ENCODE data around the gene GLRX2. TPM values are rescaled to one million over a fixed set of nuclear protein-coding genes. Genes with fewer than 3 reads are reported as not detected.
A peak's percentile ranks its signal among the peaks of the same experiment; 100 is the strongest.

Gene GLRX2
- polyA plus RNA-seq, 3 donors = 4.2 to 16.1 (median 15.2) TPM

DNA sequence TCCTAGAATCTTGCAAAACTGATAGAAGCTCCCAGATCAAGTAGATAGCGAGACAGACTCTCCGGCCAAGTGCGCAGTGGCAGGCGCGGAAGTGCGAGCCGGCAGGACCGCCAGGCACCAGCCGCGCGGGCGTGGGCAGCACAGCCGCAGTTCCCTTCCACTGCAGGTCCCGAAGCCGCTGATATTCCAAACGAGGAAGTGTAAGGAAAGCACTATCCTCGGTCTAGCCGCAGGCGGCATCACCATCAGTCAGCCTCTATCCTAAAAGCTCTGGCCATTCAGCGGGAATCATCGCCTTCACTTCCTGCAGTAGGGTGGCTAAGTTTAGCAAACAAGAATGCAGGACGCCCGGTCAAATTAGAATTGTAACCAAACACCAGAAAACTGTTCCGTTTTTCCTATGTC, 710 bp downstream of the GLRX2 start:
- TF ChIP-seq, protein P1, sequence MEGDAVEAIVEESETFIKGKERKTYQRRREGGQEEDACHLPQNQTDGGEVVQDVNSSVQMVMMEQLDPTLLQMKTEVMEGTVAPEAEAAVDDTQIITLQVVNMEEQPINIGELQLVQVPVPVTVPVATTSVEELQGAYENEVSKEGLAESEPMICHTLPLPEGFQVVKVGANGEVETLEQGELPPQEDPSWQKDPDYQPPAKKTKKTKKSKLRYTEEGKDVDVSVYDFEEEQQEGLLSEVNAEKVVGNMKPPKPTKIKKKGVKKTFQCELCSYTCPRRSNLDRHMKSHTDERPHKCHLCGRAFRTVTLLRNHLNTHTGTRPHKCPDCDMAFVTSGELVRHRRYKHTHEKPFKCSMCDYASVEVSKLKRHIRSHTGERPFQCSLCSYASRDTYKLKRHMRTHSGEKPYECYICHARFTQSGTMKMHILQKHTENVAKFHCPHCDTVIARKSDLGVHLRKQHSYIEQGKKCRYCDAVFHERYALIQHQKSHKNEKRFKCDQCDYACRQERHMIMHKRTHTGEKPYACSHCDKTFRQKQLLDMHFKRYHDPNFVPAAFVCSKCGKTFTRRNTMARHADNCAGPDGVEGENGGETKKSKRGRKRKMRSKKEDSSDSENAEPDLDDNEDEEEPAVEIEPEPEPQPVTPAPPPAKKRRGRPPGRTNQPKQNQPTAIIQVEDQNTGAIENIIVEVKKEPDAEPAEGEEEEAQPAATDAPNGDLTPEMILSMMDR (IDR thresholded peaks at IDR 0.05) = no peak
- 0% methylated on average over 23 of the region's 24 CpGs for WGBS (ENCODE audit: insufficient coverage)
- Histone ChIP-seq H3K4me3 (replicated peaks in 1 of 3; ENCODE audit: low read depth in 2 of 3, low read length in 3 of 3) (peak overlapping the region; percentile 63 to 97 (median 96)), H3K79me2 (ENCODE audit: insufficient read depth, low read length) (peaks cover 35% of the 10 kb centered on the region), H3K9me3 (replicated peaks in 1 of 2; ENCODE audit: control insufficient read depth in 1 of 2, insufficient read depth in 1 of 2, low read length in 2 of 2) (no peaks in the 10 kb centered on the region), H2AFZ (ENCODE audit: insufficient read depth, low read depth, low read length, poor library complexity, severe bottlenecking) (peak overlapping the region; percentile 90), H3K9ac (ENCODE audit: insufficient read depth, low read length, poor library complexity, severe bottlenecking) (peak overlapping the region; percentile 88), H3K27me3 (ENCODE audit: control insufficient read depth in 2 of 2, insufficient read depth in 2 of 2, low read length in 2 of 2) (no peaks in the 10 kb centered on the region), H4K20me1 (ENCODE audit: insufficient read depth, low read length) (peaks cover 25% of the 10 kb centered on the region), H3K4me2 (replicated peaks; ENCODE audit: extremely low read depth, low read length, poor library complexity, severe bottlenecking) (peak overlapping the region; percentile 87), H3K4me1 (ENCODE audit: control insufficient read depth in 1 of 2, insufficient read depth in 2 of 2, low read length in 2 of 2) (peaks cover 14 to 21% of the 10 kb centered on the region in 2 donors), H3K36me3 (replicated peaks in 1 of 2; ENCODE audit: control insufficient read depth in 1 of 2, insufficient read depth in 2 of 2, low read length in 2 of 2) (peaks cover 12 to 19% of the 10 kb centered on the region in 2 donors), H3K27ac (ENCODE audit: low read depth in 1 of 2, low read length in 2 of 2) (peak overlapping the region; percentile 66 to 90)
- Mint-ChIP-seq H3K36me3 (peaks cover 15% of the 10 kb centered on the region in 2 donors), H3K27ac (peak overlapping the region; percentile 90 to 95 (median 93)), H3K27me3 (ENCODE audit: low read depth in 3 of 3) (peaks cover 0 to 3% (median 1%) of the 10 kb centered on the region in 3 donors), H3K9me3 (no peaks in the 10 kb centered on the region), H3K4me1 (peaks cover 23% of the 10 kb centered on the region), H3K4me3 (peak overlapping the region; percentile 88 to 95)
- DNase-seq = peak; percentile 29 to 57 (median 52)
- intact Hi-C loops (cut with micrococcal nuclease) = loop anchor here in 1 of 2 donors (10.0 kb wide), 1 partner anchor 50 kb away; the partner anchor contains the start of genes RO60 and UCHL5

DNA sequence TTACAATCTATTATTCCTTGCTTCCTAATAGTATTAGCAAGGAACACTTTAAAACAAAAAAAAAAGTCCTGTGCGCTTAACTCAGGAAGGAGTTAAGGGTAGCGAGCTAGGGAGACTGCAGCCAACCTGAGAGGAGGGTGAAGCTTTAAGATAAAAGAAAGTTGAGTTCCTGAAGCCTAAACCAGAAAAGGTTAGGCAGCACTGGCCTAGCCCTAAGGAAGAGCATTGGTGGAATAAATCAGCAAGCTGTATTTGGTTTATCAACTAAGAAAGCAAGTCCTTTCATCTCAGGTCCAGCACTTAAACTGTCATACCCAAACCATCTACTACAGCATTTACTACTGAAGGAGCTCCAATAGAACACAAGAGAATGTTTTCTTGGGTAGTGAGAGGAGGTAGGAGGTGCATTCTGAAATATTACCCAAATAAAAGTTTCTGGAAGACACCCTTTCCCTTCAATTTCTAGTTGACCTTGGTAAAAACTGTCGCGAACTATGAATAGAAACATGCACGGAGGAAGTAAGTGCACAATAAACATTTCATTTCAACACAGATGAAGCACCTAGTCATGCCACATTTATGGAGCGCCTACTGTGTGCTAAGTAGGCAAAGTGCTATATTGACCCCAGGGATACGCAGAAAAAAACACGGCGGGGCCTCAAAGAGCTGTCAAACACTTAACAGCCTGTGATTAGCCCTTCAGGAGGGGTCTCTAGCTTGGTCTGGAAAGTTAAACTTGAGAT, 1.3 kb downstream of the GLRX2 start:
- no peaks in the 10 kb centered on the region for H3K9me3 ChIP-seq (replicated peaks in 1 of 2; ENCODE audit: control insufficient read depth in 1 of 2, insufficient read depth in 1 of 2, low read length in 2 of 2)
- H3K36me3 ChIP-seq (replicated peaks in 1 of 2; ENCODE audit: control insufficient read depth in 1 of 2, insufficient read depth in 2 of 2, low read length in 2 of 2) = peaks cover 18 to 25% of the 10 kb centered on the region in 2 donors
- intact Hi-C loops (cut with micrococcal nuclease) = loop anchor here in 1 of 2 donors (10.0 kb wide), 1 partner anchor 49 kb away; the partner anchor contains the start of genes RO60 and UCHL5
- H4K20me1 ChIP-seq (ENCODE audit: insufficient read depth, low read length) = peaks cover 25% of the 10 kb centered on the region
- peaks cover 35% of the 10 kb centered on the region for H3K79me2 ChIP-seq (ENCODE audit: insufficient read depth, low read length)
- peak overlapping the region; percentile 66 to 90 for H3K27ac ChIP-seq (ENCODE audit: low read depth in 1 of 2, low read length in 2 of 2)
- Mint-ChIP-seq H3K27ac (peak overlapping the region; percentile 90 to 95 (median 93)), H3K4me3 (peak overlapping the region; percentile 88 to 95), H3K9me3 (no peaks in the 10 kb centered on the region), H3K4me1 (peaks cover 23% of the 10 kb centered on the region), H3K27me3 (ENCODE audit: low read depth in 3 of 3) (peaks cover 0 to 3% (median 1%) of the 10 kb centered on the region in 3 donors), H3K36me3 (peaks cover 20 to 21% of the 10 kb centered on the region in 2 donors)
- H3K4me1 ChIP-seq (ENCODE audit: control insufficient read depth in 1 of 2, insufficient read depth in 2 of 2, low read length in 2 of 2) = peaks cover 14 to 21% of the 10 kb centered on the region in 2 donors
- no peaks in the 10 kb centered on the region for H3K27me3 ChIP-seq (ENCODE audit: control insufficient read depth in 2 of 2, insufficient read depth in 2 of 2, low read length in 2 of 2)
- TF ChIP-seq, protein P1 (IDR thresholded peaks at IDR 0.05) = no peak
- peak overlapping the region; percentile 87 for H3K4me2 ChIP-seq (replicated peaks; ENCODE audit: extremely low read depth, low read length, poor library complexity, severe bottlenecking)
- peak overlapping the region; percentile 88 for H3K9ac ChIP-seq (ENCODE audit: insufficient read depth, low read length, poor library complexity, severe bottlenecking)
- peak overlapping the region; percentile 63 to 97 (median 96) for H3K4me3 ChIP-seq (replicated peaks in 1 of 3; ENCODE audit: low read depth in 2 of 3, low read length in 3 of 3)
- DNase-seq = peak in 1 of 3 donors; percentile 6
- WGBS (ENCODE audit: insufficient coverage) = 33% methylated on average over 5 of the region's 9 CpGs
- H2AFZ ChIP-seq (ENCODE audit: insufficient read depth, low read depth, low read length, poor library complexity, severe bottlenecking) = peak overlapping the region; percentile 90
